CD1c-positive myeloid dendritic cell (primary cell): ENCODE data around the gene RIC8B.
A peak's percentile ranks its signal among the peaks of the same experiment; 100 is the strongest.

Experiments
- DNase-seq: peaks from one replicate; pipeline ENCODE4 v3.0.0-alpha.2; 2016; ENCODE audit errors: extremely low spot score

RIC8B gene

DNA sequence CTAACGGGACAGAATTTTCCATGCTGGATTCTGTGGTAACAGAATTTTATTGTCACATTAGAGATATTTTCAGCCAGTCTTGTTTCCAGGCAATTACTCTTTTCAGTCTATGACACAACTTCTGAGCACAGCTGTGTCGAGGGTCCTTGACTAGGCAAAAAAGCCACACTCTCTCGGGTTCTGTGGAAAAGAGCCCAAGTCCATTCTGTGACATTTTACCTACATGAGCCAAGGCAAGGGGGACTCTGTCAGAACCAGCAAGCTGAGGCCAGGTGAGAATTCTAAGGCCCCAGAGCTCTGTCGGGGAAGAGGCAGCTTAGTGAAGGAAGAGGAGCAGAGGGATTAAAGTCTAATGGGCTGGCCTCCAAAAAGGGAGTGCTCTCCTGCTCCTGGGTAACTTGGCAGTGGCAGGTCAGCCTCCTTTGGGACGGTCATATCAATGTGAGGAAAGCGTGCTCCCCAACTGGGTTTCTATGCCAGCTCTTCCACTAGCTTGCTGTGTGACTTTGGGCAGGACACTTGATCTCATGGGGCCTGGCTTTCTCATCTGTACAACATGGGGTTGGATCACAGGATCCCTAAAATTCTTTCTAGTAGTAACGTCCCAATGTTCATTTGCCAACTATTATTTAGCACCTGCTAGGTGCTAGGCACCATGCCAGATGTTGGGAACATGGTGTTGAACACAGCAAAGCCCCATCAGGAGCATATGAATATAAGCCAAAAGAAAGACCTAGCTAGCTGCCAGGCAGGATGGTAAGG lies 16.0 kb upstream of the RIC8B start:
- no peak for DNase-seq

DNA sequence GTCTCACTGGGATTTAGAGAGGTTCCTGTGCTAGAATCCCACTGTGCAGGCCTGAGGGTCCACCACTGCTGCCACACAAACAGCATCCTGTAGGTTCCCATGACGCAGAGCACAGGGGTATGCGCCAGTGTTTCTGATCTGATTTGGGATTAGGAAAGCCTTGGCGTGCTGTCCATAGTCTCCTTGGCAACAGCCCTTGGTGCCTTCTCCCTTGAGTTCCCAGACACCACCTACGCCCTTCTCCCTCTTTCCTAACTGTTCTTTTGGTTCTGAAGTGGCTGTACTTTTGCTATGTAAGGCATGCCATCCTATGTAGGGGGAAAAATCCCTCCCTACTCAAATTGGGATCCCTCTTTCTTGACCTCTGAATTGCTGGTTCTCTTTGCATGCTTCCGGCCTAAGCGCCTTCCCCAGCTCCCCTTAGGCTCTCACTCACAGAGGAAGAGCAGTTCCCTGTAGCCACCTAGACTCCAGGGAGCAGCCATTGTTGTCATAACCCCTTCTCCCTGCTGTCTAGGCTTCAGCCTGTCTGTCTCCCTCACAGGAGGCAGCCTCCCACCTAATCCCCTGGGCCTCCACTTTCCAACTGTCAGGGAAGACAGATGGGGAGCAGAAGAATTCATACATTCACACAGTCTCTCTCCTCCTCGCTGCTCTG lies 14.8 kb upstream of the RIC8B start:
- no peak for DNase-seq

DNA sequence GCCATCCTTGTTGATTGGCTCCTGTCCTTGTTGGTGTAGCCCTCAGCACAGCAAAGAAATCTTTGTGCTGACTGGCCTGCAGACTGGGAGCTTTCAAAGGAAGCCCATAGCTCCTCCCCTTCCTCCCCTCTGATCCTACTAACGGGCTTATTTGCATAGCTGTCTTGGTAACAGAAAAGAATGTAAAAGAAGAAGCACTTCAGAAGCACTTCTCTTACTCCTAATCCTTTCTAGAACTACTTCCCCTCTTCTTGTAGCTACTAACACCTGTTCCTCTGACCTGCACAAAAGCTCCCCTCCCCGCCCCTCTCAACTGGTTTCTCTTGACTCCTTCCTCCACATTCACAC lies 14.3 kb upstream of the RIC8B start:
- DNase-seq: peak; percentile 57

DNA sequence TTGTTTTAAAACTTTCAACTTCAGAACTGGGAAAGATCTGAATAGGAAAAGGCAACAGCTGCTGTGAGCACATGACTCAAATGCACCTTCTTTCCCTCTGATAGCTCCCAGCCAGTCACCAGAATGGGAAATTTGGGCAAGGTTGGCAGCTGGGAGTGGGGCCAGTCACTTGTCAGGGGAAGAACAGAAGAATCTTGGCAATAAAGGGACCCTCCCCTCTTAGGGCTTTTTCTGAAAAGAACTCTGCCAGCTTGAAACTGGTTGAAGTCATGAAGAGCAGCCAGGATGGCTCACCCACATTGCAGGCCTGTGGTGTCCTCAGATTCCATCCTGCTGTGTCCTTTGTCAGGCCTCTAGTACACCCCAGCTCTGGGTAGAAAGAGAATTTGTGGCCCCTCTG lies 10.3 kb upstream of the RIC8B start:
- DNase-seq: no peak

DNA sequence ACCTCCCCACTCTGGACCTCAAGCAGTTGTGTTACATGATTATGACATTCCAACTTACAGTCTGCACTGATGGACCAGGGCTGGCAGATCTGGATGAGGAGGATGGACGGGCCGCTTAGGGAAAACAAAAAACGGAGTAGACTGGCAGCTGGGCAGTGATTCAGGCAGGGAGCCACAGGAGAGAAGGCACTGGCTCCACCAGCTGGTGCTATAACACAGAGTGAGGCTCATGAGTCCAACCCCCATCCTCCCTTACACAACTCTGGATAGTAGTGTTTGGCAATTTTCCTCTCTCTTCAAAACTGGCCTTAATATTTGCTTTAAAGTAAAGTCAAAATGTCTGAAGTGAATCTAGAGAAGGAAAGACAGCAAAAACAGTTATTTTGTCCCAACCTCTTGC lies 9.7 kb upstream of the RIC8B start:
- DNase-seq: no peak

DNA sequence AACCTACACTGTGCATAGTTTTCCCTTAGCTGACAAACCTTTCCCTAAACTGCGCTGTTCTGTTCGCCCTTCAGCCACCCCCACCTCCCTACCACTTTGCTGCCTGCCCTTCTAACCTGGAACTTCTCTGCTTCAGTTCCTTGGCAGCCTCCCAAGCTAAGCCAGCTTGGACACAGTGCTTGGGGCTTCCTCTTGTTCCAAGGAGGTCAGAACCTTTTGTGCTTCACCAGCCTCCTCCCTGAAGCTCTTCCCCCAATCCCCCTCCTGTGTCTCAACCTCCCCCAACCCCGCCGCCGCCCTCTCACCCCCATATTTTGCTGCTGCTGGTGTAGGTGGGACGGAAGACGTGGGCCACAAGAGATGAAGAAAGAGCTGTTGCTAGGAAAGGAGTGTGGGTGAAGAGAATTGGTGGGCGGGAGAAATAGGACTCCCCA lies 8.1 kb upstream of the RIC8B start:
- DNase-seq: peak; percentile 49

DNA sequence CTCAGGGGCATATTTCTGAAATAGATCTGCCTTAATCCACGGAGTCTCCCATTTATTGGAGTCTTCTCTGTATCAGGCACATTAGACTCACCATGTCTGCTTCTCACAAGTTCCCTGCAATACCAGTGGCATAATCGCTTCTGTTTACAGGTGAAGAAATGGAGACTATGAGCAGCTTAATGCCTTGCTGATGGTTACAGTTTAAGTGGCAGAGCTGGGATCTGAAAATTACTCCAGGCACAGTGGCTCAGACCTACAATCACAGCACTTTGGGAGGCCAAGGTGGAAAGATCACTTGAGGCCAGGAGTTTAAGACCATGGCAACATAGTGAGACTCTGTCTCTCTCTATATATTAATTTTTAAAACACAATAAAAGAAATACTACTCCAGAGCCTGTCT lies 7.3 kb upstream of the RIC8B start:
- DNase-seq: no peak

DNA sequence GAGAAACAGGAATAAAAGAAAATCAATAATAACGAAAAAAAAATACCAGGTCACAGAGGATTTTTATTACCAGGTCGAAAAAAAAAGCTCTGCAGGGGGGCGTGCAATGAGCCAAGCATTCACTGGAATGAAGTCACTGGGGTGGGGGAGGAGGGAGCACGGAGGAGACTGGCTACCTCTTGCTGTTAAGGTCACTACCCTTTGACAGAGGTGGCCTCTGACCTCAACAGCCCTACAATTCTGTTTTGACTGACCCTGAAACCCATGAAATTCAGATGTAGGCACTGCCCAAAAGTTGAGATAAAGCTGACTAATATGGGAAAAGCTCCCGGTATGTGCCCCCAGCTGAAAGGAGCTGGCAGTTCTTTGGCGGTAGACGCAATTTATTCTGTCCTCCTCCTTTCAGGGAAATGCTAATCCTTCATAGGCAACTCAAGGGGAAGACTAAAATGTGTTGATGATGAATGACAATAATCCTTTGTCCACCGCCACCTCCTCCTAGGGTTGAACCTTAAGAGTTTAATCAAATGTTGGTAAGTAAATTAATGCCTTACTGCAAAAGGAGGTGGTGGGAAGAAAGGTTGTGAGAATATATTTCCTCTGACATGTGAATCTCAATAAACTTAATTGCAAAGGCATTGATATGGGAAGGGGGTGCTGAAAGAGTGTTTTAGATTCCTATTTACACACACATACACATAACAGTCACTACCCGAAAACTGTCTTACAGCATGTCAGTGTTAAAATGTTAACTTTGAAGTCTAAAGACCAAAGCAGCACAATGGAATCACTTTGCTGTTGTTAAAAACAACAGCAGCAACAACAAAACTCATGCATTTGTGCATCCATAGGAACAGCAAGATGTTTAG lies 6.3 kb upstream of the RIC8B start:
- no peak for DNase-seq

DNA sequence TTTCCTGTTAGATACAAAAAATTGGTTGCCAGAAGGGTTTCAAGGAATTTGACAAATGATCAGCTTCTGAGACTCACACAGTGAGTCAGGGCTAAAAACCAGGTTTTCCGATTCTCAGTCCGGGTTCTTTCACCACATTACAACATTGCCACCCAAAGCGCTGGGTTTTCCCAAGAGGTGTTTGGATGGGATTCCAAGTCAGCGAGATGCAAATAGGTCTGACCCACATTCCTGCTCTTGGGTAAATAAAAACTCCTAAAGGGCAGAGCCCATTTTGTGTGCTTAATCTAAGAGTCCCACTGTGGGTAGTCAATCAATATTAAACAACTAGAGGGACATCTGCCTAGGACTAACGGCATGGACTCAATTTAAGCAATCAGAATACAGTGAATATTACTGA lies 5.4 kb upstream of the RIC8B start:
- DNase-seq: no peak

DNA sequence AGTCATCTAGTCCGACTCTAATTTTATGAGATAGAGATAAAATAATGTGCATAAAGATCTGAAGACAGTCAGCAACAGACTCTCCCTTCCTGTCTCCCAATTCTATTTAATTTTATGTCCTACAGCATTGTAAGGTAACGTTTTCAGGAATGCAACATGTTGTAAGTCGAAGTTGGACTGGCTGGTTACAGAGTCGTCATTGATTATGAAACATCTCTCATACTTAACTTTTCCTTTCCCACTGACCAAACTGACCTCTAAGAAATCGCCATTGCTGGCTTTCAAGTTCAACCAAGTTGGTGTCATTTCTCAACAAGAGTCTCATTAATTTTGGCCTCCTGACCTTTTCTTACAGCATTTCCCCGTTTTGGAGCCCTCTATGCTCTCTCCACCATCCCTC lies 4.9 kb upstream of the RIC8B start:
- DNase-seq: no peak

DNA sequence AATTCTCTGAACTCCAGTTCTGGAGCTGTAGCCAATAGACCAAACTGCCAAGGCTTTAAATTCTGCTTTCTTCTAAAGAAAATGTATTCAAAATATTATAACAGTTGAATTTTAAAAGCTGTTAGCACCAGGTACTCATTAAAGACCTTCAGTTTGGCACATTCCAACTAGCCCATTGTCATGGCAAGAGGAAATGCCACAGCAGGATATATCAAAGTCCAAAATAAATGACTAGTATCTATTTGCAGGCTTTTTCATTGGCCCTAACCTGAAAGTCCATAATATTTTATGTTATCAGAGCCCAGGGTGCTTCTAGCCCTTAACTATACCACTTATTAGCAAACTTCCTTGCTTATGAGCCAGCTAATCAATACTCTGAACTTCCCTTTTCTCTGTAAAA lies 3.1 kb upstream of the RIC8B start:
- no peak for DNase-seq

DNA sequence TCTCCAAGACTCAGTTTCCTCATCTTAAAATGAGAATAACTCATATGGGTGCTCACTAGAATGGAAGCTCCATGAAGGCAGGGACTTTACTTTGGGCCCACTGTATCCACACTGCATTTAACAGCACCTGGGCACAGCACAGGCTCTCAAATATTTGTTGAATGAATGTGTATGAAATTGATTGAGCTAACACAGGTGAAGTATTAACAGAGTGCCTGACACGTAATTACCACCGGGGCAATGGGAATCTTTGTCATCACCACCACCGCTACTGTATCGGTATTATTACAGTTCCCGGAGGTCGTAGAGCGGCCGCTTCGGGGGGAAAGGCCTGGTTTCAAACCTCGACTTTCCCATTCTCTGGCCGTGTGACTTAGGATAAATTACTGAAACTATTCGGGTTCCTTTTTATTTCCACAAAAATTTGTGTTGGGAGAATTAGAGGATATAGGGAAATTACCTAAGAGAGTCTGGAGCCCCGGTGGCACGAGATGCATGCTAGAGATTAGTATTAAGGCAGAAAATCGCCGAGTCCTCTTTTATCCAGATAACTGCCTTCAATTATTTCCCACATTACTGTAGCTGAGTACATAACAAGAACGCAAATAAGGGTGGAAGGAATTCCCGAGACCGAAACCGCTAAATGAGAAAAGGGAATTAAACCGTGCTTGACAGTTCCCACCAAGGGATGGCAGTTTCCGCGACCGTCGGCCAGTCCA lies 1.0 kb upstream of the RIC8B start:
- no peak for DNase-seq

DNA sequence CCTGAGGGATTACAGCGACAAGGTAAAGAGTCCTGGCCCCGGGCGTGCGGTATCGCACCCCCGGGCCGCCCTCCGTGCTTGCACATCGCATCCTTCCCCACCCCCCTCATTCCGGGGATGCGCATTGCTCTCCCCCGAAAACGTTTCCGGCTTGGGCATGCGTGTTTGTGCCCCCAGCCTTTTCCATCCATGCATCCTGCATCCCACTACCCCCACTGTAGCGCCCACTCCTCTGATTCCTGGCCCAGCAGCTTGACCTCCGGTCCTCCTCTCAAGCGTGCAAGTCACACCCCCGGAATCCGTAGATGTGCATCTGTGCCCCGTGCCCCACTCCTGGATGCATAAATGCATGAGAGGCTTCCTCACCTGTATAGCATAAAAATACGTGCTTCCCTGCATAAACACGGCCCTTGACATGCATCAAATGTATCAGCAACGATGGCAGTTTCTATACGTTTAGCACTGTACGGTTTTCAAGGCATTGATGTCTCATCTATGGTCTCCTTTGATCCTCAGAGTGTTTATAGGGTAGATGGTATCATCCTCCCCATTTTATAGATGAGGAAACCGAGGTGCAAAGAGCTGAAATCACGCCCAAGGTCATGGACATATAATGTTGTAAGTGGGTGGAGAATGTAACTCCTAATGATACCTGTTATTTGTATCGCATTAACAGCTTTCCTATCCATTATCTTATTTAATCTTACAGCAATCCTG lies 484 bp downstream of the RIC8B start:
- DNase-seq: no peak

DNA sequence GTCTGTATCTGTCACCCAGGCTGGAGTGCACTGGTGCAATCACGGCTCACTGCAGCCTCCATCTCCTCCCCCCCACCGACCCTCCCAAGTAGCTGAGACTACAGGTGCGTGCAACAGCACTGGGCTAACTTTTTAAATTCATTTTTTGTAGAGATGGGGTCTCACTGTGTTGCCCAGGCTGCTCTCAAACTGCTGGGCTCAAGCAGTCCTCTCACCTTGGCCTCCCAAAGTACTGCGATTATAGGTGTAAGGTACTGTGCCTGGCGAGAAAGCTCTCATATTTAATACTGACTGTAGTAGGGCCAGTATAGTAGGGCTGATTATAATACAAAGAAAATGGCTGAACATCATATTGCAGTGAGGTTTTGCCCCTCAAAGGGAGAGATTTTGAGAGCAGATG lies 2.4 kb downstream of the RIC8B start:
- DNase-seq: no peak

DNA sequence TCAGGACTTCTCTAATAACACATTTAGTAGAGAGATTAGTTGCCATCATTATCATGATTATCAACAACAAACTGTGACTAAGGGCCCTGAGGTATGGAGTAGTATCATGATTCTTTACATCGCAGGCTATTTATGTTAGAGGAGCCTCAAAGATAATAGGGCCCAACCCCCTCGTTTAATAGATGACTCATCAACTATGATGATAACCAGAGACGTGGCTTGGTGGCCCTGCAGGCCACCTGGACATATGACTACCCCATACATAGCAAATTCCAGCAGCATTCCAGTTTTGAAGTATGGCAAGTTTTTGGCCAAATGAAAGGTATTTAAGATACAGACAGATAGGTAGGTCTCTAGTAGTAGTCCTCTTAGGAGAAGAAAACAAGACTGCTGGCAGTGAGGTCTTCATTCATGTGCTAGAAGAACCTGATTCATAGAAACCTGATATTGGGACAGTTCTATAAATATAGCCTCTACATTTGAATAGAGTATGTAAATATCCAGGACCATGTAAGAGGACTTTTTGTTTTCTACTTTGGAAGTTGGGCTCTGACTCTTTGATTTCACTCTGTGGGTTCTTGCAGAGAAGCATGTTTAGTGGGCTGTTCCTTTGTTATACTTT lies 5.6 kb downstream of the RIC8B start:
- DNase-seq: no peak

DNA sequence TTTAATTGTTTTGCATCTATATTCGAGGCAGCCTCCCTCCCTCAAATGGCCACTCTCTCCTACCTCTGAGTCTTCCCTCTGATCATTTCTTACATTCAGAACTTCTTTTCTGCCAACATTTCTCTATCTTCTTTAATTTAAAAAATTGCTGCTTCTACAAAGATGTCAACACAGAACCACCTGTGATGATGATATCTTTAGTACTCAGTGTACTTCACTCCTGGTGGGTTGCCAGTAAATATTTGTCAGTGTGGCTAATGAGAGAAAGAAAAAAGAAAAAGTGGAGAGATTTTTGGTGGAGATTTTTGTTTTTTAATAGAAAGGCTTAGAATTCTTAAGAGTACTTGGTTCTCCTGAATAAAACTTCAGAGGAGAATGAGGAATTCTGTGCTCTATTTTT lies 8.1 kb downstream of the RIC8B start:
- no peak for DNase-seq

DNA sequence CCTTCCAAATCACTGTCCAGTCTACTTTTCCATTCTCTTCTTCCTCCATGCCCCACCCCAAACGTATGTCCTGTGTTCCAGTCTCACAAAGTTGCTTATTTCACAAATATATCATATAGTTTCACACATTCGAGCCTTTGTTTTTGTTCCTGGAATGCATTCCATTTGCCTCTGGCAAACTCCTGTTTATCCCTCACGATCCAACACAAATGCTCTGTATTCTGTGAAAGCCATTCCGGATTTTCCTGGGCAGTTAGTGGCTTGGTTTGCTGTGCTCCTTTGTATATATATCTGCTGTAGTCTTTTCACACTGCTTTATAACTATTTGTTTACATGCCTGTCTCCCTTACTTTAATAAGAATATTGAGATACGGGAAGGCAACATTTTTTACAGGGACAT lies 9.0 kb downstream of the RIC8B start:
- DNase-seq: no peak

DNA sequence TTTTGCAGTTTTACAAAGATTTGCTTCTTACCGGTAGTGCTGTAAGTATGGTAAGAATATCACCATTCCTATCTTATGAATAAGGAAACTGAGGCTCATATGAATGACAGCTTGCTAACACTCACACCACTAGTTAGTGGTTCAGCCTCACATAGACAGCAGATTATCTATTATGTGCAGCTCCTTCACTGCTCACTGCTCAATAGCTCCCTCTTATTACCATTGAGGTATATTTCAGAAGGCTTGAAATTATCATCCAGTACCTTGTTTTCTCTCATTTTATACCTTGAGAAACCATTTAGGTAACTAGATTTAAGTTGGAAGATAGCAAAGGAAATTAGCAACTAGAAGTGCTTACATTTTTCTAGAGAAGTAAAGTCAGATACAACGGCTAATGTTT lies 15.5 kb downstream of the RIC8B start:
- DNase-seq: no peak

DNA sequence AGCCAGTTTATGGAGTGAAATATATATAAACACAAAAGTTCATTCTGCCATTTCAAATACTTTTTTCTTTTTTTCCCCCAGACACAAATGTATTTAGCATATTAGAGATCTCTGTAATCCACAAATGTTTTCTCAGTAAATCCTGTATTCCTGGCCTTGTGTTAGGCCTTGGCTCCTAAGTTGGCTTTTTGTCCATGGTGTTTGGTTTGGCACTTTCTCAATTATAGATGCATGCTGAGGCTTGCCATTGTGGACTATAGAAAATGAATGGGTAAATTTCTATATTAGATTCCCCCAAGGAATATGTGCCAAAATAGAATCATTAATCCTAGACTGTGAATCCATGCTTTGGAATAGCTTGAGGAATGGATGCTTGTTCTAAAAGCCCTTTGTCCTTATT lies 17.0 kb downstream of the RIC8B start:
- DNase-seq: no peak

DNA sequence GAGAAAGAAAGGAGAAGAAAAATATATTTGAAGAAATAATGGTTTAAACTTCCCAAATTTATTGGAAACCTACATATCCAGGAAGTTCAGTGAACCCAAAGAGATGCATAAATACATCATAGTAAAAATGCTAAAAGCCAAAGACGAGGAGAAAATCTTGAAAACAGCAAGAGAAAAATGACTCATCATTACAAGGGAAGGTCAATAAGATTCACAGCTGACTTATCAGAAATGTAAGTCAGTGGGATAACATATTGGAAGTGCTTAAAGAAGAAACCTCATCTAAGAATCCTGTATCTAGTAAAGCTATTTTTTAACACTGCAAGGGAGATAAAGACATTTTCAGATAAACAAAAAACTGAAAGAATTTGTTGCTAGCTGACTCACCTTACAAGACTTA lies 19.9 kb downstream of the RIC8B start:
- no peak for DNase-seq

DNA sequence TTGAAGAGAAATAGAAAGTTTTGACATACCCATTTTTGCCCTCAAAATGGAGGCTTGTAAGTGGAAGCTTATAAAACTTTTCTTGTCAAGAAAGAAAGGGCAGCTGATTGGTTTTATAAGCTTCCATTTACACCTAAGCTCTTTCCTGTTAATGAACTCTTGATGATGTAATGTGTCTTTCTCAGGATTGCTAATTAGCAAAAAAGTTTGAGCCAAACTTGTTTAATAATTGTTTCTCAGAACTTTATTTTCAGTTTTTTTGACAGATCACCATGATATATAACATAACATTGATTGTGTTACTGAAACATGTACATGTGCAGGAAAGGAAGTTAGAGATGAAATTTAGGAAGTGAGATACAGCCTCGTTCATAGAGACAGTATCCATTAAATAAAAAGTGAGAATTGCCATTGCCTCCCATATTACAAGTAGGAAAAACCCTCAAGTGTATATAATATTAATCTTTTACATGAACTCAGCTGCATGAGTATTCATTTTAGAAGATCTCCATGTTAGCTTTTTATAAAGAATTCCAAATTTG lies 26.8 kb downstream of the RIC8B start:
- DNase-seq: no peak
